Measurements from ENCODE around the gene ENTREP1. TPM values are rescaled to one million over a fixed set of nuclear protein-coding genes. Genes with fewer than 3 reads are reported as not detected.

Gene ENTREP1
- total and polyA plus RNA-seq, 4 donors: 0.07 to 0.33 (median 0.12) TPM

DNA sequence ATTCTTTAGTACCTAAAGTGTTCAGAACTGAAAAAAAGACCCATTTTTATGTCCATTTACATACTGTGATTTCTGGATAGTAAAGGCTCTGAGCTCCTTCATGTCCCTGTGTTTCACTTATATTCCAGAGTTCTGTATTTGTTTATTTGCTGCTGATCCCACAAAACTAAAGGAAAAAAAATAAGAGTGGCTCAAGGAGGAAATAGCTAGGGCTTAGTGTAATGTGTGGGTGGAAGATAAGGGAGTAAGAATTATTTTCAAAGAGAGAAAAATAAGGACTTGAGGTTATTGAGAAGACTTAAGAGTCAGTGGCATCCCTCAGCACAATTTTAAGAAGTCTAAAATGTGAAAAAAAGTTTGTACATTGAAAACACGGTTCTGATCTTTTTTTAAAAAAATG lies 46.0 kb downstream of the ENTREP1 start:
- no peak for TF ChIP-seq JUND (IDR thresholded peaks at IDR 0.05)
- TF ChIP-seq, protein P1, sequence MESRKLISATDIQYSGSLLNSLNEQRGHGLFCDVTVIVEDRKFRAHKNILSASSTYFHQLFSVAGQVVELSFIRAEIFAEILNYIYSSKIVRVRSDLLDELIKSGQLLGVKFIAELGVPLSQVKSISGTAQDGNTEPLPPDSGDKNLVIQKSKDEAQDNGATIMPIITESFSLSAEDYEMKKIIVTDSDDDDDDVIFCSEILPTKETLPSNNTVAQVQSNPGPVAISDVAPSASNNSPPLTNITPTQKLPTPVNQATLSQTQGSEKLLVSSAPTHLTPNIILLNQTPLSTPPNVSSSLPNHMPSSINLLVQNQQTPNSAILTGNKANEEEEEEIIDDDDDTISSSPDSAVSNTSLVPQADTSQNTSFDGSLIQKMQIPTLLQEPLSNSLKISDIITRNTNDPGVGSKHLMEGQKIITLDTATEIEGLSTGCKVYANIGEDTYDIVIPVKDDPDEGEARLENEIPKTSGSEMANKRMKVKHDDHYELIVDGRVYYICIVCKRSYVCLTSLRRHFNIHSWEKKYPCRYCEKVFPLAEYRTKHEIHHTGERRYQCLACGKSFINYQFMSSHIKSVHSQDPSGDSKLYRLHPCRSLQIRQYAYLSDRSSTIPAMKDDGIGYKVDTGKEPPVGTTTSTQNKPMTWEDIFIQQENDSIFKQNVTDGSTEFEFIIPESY (IDR thresholded peaks at IDR 0.05): no peak
- TF ChIP-seq HNF4A (conservative IDR thresholded peaks at IDR 0.05): no peak
- TF ChIP-seq SP1 (IDR thresholded peaks at IDR 0.05): no peak
- TF ChIP-seq, protein P2, sequence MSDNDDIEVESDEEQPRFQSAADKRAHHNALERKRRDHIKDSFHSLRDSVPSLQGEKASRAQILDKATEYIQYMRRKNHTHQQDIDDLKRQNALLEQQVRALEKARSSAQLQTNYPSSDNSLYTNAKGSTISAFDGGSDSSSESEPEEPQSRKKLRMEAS (IDR thresholded peaks at IDR 0.05): no peak
- no peak for TF ChIP-seq HNF4G (IDR thresholded peaks at IDR 0.05)
- TF ChIP-seq, protein P3, sequence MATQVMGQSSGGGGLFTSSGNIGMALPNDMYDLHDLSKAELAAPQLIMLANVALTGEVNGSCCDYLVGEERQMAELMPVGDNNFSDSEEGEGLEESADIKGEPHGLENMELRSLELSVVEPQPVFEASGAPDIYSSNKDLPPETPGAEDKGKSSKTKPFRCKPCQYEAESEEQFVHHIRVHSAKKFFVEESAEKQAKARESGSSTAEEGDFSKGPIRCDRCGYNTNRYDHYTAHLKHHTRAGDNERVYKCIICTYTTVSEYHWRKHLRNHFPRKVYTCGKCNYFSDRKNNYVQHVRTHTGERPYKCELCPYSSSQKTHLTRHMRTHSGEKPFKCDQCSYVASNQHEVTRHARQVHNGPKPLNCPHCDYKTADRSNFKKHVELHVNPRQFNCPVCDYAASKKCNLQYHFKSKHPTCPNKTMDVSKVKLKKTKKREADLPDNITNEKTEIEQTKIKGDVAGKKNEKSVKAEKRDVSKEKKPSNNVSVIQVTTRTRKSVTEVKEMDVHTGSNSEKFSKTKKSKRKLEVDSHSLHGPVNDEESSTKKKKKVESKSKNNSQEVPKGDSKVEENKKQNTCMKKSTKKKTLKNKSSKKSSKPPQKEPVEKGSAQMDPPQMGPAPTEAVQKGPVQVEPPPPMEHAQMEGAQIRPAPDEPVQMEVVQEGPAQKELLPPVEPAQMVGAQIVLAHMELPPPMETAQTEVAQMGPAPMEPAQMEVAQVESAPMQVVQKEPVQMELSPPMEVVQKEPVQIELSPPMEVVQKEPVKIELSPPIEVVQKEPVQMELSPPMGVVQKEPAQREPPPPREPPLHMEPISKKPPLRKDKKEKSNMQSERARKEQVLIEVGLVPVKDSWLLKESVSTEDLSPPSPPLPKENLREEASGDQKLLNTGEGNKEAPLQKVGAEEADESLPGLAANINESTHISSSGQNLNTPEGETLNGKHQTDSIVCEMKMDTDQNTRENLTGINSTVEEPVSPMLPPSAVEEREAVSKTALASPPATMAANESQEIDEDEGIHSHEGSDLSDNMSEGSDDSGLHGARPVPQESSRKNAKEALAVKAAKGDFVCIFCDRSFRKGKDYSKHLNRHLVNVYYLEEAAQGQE (IDR thresholded peaks at IDR 0.05): no peak
- no peak for TF ChIP-seq RAD21 (IDR thresholded peaks at IDR 0.05)
- no peak for TF ChIP-seq NR2F2 (IDR thresholded peaks at IDR 0.05)
- TF ChIP-seq RXRA (IDR thresholded peaks at IDR 0.05): no peak
- no peak for TF ChIP-seq GABPA (IDR thresholded peaks at IDR 0.05 in 1 of 2, conservative IDR thresholded peaks at IDR 0.05 in 1 of 2)
- TF ChIP-seq FOXA2 (IDR thresholded peaks at IDR 0.05): no peak
- TF ChIP-seq, protein P4, sequence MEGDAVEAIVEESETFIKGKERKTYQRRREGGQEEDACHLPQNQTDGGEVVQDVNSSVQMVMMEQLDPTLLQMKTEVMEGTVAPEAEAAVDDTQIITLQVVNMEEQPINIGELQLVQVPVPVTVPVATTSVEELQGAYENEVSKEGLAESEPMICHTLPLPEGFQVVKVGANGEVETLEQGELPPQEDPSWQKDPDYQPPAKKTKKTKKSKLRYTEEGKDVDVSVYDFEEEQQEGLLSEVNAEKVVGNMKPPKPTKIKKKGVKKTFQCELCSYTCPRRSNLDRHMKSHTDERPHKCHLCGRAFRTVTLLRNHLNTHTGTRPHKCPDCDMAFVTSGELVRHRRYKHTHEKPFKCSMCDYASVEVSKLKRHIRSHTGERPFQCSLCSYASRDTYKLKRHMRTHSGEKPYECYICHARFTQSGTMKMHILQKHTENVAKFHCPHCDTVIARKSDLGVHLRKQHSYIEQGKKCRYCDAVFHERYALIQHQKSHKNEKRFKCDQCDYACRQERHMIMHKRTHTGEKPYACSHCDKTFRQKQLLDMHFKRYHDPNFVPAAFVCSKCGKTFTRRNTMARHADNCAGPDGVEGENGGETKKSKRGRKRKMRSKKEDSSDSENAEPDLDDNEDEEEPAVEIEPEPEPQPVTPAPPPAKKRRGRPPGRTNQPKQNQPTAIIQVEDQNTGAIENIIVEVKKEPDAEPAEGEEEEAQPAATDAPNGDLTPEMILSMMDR (IDR thresholded peaks at IDR 0.05; ENCODE audit: low read depth, low read length, missing input control): no peak
- WGBS: 34% methylated on average over 1 of the region's 1 CpG
- Histone ChIP-seq H3K4me3 (ENCODE audit: low read depth in 1 of 3, low read length in 3 of 3) (no peak overlapping the region), H3K36me3 (ENCODE audit: control insufficient read depth in 4 of 4, insufficient read depth in 3 of 4, low read depth in 1 of 4, low read length in 3 of 4) (no peaks in the 10 kb centered on the region), H3K27me3 (ENCODE audit: control insufficient read depth in 4 of 4, insufficient read depth in 4 of 4, low read length in 3 of 4) (no peaks in the 10 kb centered on the region), H3K4me1 (ENCODE audit: control insufficient read depth in 4 of 4, insufficient read depth in 4 of 4, low read length in 3 of 4) (no peaks in the 10 kb centered on the region), H3K27ac (ENCODE audit: low read depth in 1 of 2, low read length in 2 of 2) (no peak overlapping the region), H3K9me3 (ENCODE audit: control insufficient read depth in 4 of 4, low read length in 3 of 4) (peaks cover 0 to 3% (median 0%) of the 10 kb centered on the region in 4 donors), H3K9ac (ENCODE audit: low read depth in 1 of 2, low read length in 2 of 2) (no peak overlapping the region)
- DNase-seq (ENCODE audit: low spot score): no peak

DNA sequence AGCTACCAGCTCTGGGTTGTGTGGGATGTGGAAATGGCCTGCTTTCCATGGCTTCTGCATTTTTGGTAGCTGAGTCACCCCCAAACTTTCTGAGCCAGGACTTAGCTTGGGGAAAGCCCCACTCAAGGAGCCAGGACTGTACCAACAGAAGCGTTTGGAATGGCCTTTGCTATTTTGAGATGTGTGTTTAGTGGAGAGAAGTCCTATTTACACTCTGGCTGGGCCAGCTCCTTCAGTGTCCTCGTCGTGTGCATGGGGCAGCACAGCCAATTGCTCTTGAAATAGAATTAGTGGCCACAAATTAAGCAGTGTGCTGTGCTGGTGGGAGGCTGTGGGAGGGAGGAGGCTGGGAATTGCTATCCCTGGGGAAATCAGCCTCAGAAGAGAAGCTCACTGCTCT lies 51.6 kb downstream of the ENTREP1 start:
- H3K36me3 ChIP-seq (ENCODE audit: control insufficient read depth in 4 of 4, insufficient read depth in 3 of 4, low read depth in 1 of 4, low read length in 3 of 4): no peaks in the 10 kb centered on the region
- H3K4me1 ChIP-seq (ENCODE audit: control insufficient read depth in 4 of 4, insufficient read depth in 4 of 4, low read length in 3 of 4): no peaks in the 10 kb centered on the region
- TF ChIP-seq, protein P5, sequence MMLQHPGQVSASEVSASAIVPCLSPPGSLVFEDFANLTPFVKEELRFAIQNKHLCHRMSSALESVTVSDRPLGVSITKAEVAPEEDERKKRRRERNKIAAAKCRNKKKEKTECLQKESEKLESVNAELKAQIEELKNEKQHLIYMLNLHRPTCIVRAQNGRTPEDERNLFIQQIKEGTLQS (IDR thresholded peaks at IDR 0.05): no peak
- TF ChIP-seq RAD21 (IDR thresholded peaks at IDR 0.05) (no peak), HNF4G (IDR thresholded peaks at IDR 0.05) (no peak), HNF4A (conservative IDR thresholded peaks at IDR 0.05) (no peak), SP1 (IDR thresholded peaks at IDR 0.05) (no peak), RXRA (IDR thresholded peaks at IDR 0.05) (no peak), JUND (IDR thresholded peaks at IDR 0.05) (peak; percentile 21 to 37), FOXA2 (IDR thresholded peaks at IDR 0.05) (no peak)
- TF ChIP-seq, protein P3 (IDR thresholded peaks at IDR 0.05): no peak
- H3K27me3 ChIP-seq (ENCODE audit: control insufficient read depth in 4 of 4, insufficient read depth in 4 of 4, low read length in 3 of 4): no peaks in the 10 kb centered on the region
- 52% methylated on average over 3 of the region's 3 CpGs for WGBS
- no peak overlapping the region for H3K9ac ChIP-seq (ENCODE audit: low read depth in 1 of 2, low read length in 2 of 2)
- H3K27ac ChIP-seq (ENCODE audit: low read depth in 1 of 2, low read length in 2 of 2): no peak overlapping the region
- no peaks in the 10 kb centered on the region for H3K9me3 ChIP-seq (ENCODE audit: control insufficient read depth in 4 of 4, low read length in 3 of 4)
- no peak for DNase-seq (ENCODE audit: low spot score)
- H3K4me3 ChIP-seq (ENCODE audit: low read depth in 1 of 3, low read length in 3 of 3): no peak overlapping the region
